Measurements from ENCODE around the gene ITGB1.

GRCh38 chr10:32891261-32891660, 66.8 kb downstream of the ITGB1 start:
- TF ChIP-seq POLR2AphosphoS5 (IDR thresholded peaks at IDR 0.05; ENCODE audit: low read depth, low read length) (no peak), POLR2A (IDR thresholded peaks at IDR 0.05; ENCODE audit: low read depth, low read length) (no peak), TAF1 (IDR thresholded peaks at IDR 0.05; ENCODE audit: low read depth, low read length) (no peak)
